HEK293 (cell line): ENCODE data around the gene PERM1.

Experiments
- CTCF ChIA-PET: fragments of 350-600 bp; formaldehyde crosslinking; extraction: SDS; loops from one replicate; lab custom pipeline; 2021; ENCODE audit warnings: antibody characterized with exemption; lab: Yijun Ruan, JAX
- POLR2A ChIA-PET: fragments of 300-600 bp; formaldehyde crosslinking; extraction: SDS; loops from one replicate; lab custom pipeline; 2020; ENCODE audit warnings: antibody characterized with exemption, inconsistent platforms; lab: Yijun Ruan, JAX
- H3K27ac ChIP-seq: fragments of 200-500 bp; sonication (Bioruptor generic); 2 replicates; pipeline ENCODE4 v1.5.1; 2014; ENCODE audit warnings: low read depth, low read length, control low read depth, inconsistent platforms; ENCODE audit errors: extremely low read depth
- H3K36me3 ChIP-seq, 2 experiments: fragments of 200-500 bp in 1 of 2; sonication (Bioruptor generic) in 1 of 2; 1 replicate in 1 of 2; 2 replicates in 1 of 2; pipeline ENCODE4 v1.5.1; 2014 to 2017; ENCODE audit warnings: inconsistent platforms in 2 of 2, low read length in 2 of 2; ENCODE audit not compliant: control insufficient read depth in 2 of 2, insufficient read depth in 1 of 2
- H3K4me1 ChIP-seq: fragments of 200-500 bp; sonication (Bioruptor generic); 2 replicates; pipeline ENCODE4 v1.5.1; 2014; ENCODE audit warnings: mild to moderate bottlenecking, low read length, inconsistent platforms; ENCODE audit not compliant: control insufficient read depth, insufficient read depth
- H3K4me3 ChIP-seq: 2 replicates; pipeline ENCODE4 v1.5.1; 2011; ENCODE audit warnings: low read depth, mild to moderate bottlenecking, control low read depth, low read length, moderate library complexity
- H3K9me3 ChIP-seq: fragments of 200-500 bp; sonication (Bioruptor generic); 2 replicates; pipeline ENCODE4 v1.5.1; 2014; ENCODE audit warnings: low read depth, low read length, inconsistent platforms; ENCODE audit not compliant: control insufficient read depth, insufficient read depth
- AEBP2 ChIP-seq: fragments of 450-650 bp; formaldehyde crosslinking; IDR thresholded peaks from 2 replicates; pipeline ENCODE4 v1.5.1; 2016; ENCODE audit warnings: missing biosample characterization, missing genetic modification characterization, borderline replicate concordance
- BCL11A ChIP-seq: fragments of 450-650 bp; formaldehyde crosslinking; IDR thresholded peaks from 2 replicates; pipeline ENCODE4 v1.5.1; 2016; ENCODE audit warnings: low read depth, missing biosample characterization, missing genetic modification characterization
- KLF17 ChIP-seq: fragments of 450-650 bp; formaldehyde crosslinking; IDR thresholded peaks from 2 replicates; pipeline ENCODE4 v1.5.1; 2016; ENCODE audit warnings: missing biosample characterization, missing genetic modification characterization
- KLF8 ChIP-seq: fragments of 450-650 bp; formaldehyde crosslinking; IDR thresholded peaks from 2 replicates; pipeline ENCODE4 v1.5.1; 2016; ENCODE audit warnings: missing biosample characterization, missing genetic modification characterization
- KLF9 ChIP-seq: fragments of 450-650 bp; formaldehyde crosslinking; IDR thresholded peaks from 2 replicates; pipeline ENCODE4 v1.5.1; 2016; ENCODE audit warnings: missing biosample characterization, missing genetic modification characterization, low read depth
- REST ChIP-seq: fragments of 450-650 bp; formaldehyde crosslinking; IDR thresholded peaks from 2 replicates; pipeline ENCODE4 v1.5.1; 2016; ENCODE audit warnings: missing biosample characterization, missing genetic modification characterization
- YY2 ChIP-seq: fragments of 450-650 bp; formaldehyde crosslinking; IDR thresholded peaks from 2 replicates; pipeline ENCODE4 v1.5.1; 2016; ENCODE audit warnings: missing biosample characterization, missing genetic modification characterization
- ZBTB1 ChIP-seq: fragments of 450-650 bp; formaldehyde crosslinking; IDR thresholded peaks from 2 replicates; pipeline ENCODE4 v1.5.1; 2016; ENCODE audit warnings: missing biosample characterization, missing genetic modification characterization
- ZBTB10 ChIP-seq: fragments of 450-650 bp; formaldehyde crosslinking; IDR thresholded peaks from 2 replicates; pipeline ENCODE4 v1.5.1; 2016; ENCODE audit warnings: missing biosample characterization, missing genetic modification characterization
- ZNF112 ChIP-seq: fragments of 450-650 bp; formaldehyde crosslinking; IDR thresholded peaks from 2 replicates; pipeline ENCODE4 v1.5.0; 2017; ENCODE audit warnings: missing biosample characterization, missing genetic modification characterization
- ZNF155 ChIP-seq: fragments of 450-650 bp; formaldehyde crosslinking; IDR thresholded peaks from 2 replicates; pipeline ENCODE4 v1.5.1; 2016; ENCODE audit warnings: missing biosample characterization, missing genetic modification characterization
- ZNF16 ChIP-seq: fragments of 450-650 bp; formaldehyde crosslinking; IDR thresholded peaks from 2 replicates; pipeline ENCODE4 v1.5.1; 2016; ENCODE audit warnings: low read depth, missing biosample characterization, missing genetic modification characterization
- ZNF19 ChIP-seq: fragments of 450-650 bp; formaldehyde crosslinking; IDR thresholded peaks from 2 replicates; pipeline ENCODE4; 2016; ENCODE audit warnings: missing biosample characterization, missing genetic modification characterization, low read depth
- ZNF223 ChIP-seq: fragments of 450-650 bp; formaldehyde crosslinking; IDR thresholded peaks from 2 replicates; pipeline ENCODE4 v1.5.1; 2016; ENCODE audit warnings: missing biosample characterization, missing genetic modification characterization
- ZNF426 ChIP-seq: fragments of 450-650 bp; formaldehyde crosslinking; IDR thresholded peaks from 2 replicates; pipeline ENCODE4 v1.5.1; 2017; ENCODE audit warnings: missing biosample characterization, missing genetic modification characterization, mild to moderate bottlenecking, inconsistent platforms, moderate library complexity
- ZNF433 ChIP-seq: fragments of 450-650 bp; formaldehyde crosslinking; IDR thresholded peaks from 2 replicates; pipeline ENCODE4 v1.5.1; 2016; ENCODE audit warnings: missing biosample characterization, missing genetic modification characterization, low read depth
- ZNF518A ChIP-seq: fragments of 450-650 bp; formaldehyde crosslinking; conservative IDR thresholded peaks from 2 replicates; pipeline ENCODE4 v1.5.1; 2016; ENCODE audit warnings: low read depth, missing biosample characterization, missing genetic modification characterization
- ZNF555 ChIP-seq: fragments of 450-650 bp; formaldehyde crosslinking; conservative IDR thresholded peaks from 2 replicates; pipeline ENCODE4 v1.5.1; 2017; ENCODE audit warnings: missing biosample characterization, mild to moderate bottlenecking, missing genetic modification characterization, inconsistent platforms
- ZNF596 ChIP-seq: fragments of 450-650 bp; IDR thresholded peaks from 2 replicates; pipeline ENCODE4 v1.5.0; 2018; ENCODE audit warnings: missing biosample characterization, mild to moderate bottlenecking, missing genetic modification characterization, moderate library complexity
- ZSCAN4 ChIP-seq: fragments of 450-650 bp; formaldehyde crosslinking; IDR thresholded peaks from 2 replicates; pipeline ENCODE4 v1.5.1; 2017; ENCODE audit warnings: missing biosample characterization, missing genetic modification characterization

PERM1 gene

GRCh38 chr1:941015-941587 is 40.8 kb downstream of the PERM1 start:
- ChIA-PET POLR2A (interaction anchor here (0.8 to 9.4 kb wide), 12 partner anchors 10 to 59 kb away, joined by 3 to 111 read pairs (median 13); partner anchors contain the start of genes HES4, NOC2L, PLEKHN1 and SAMD11), CTCF (interaction anchor here (0.6 to 2.7 kb wide), 12 partner anchors 10 to 50 kb away, joined by 3 to 15 read pairs (median 4); no protein-coding TSS in a partner anchor)
- Histone ChIP-seq H3K9me3 (no peaks in the 10 kb centered on the region), H3K27ac (peak overlapping the region; percentile 98), H3K4me3 (peak overlapping the region; percentile 30), H3K4me1 (peaks cover 50% of the 10 kb centered on the region), H3K36me3 (peaks cover 0 to 45% of the 10 kb centered on the region in 2 experiments; a peak in 1 of 3 replicates)
- no peak for TF ChIP-seq ZSCAN4 (tag by site-specific recombination)
- no peak for TF ChIP-seq ZNF16 (tag by site-specific recombination)
- TF ChIP-seq ZNF426 = no peak
- TF ChIP-seq ZBTB10 (tag by site-specific recombination) = peak; percentile 97
- peak; percentile 96 for TF ChIP-seq BCL11A (tag by site-specific recombination)
- no peak for TF ChIP-seq KLF17
- TF ChIP-seq AEBP2 = no peak
- TF ChIP-seq ZNF433 (tag by site-specific recombination) = no peak
- TF ChIP-seq ZNF555 (tag by site-specific recombination) = no peak
- no peak for TF ChIP-seq ZNF155
- TF ChIP-seq ZNF223 = no peak
- no peak for TF ChIP-seq ZNF112 (tag by site-specific recombination)
- no peak for TF ChIP-seq ZNF518A
- no peak for TF ChIP-seq REST (tag by site-specific recombination)
- TF ChIP-seq ZNF19 (tag by site-specific recombination) = no peak
- TF ChIP-seq ZBTB1 (tag by site-specific recombination) = no peak; the same call in 1 of the 2 replicates
- TF ChIP-seq ZNF596 (tag by site-specific recombination) = no peak
- TF ChIP-seq KLF9 (tag by site-specific recombination) = no peak
- TF ChIP-seq YY2 = no peak
- peak; percentile 12 for TF ChIP-seq KLF8 (tag by site-specific recombination)
